IMR-90 (cell line): ENCODE results near the gene NUDT3.

ENCODE experiments used
- BHLHE40 ChIP-seq: fragments of 150-350 bp; IDR thresholded peaks from 2 replicates; pipeline ENCODE4 v1.6.1; 2016; ENCODE audit warnings: mild to moderate bottlenecking, low read depth, low read length
- CEBPB ChIP-seq: IDR thresholded peaks from 2 replicates; pipeline ENCODE4 v1.6.1; 2012; ENCODE audit warnings: low read depth, low read length, improper control_type of control experiment
- CHD1 ChIP-seq: IDR thresholded peaks from 2 replicates; pipeline ENCODE4 v1.6.1; 2012; ENCODE audit warnings: low read depth, low read length, improper control_type of control experiment
- ELK1 ChIP-seq: fragments of 150-350 bp; IDR thresholded peaks from 2 replicates; pipeline ENCODE4 v1.6.1; 2016; ENCODE audit warnings: low read depth, mild to moderate bottlenecking, low read length, moderate library complexity, borderline replicate concordance
- FOS ChIP-seq: fragments of 150-350 bp; IDR thresholded peaks from 2 replicates; pipeline ENCODE4 v1.6.1; 2016; ENCODE audit warnings: low read depth, low read length
- MAFK ChIP-seq: IDR thresholded peaks from 2 replicates; pipeline ENCODE4 v1.6.1; 2012; ENCODE audit warnings: low read depth, low read length, improper control_type of control experiment
- MXI1 ChIP-seq: IDR thresholded peaks from 2 replicates; pipeline ENCODE4 v1.6.1; 2012; ENCODE audit warnings: low read depth, mild to moderate bottlenecking, low read length, moderate library complexity, borderline replicate concordance
- NFE2L2 ChIP-seq: fragments of 150-350 bp; IDR thresholded peaks from 2 replicates; pipeline ENCODE4 v1.6.1; 2016; ENCODE audit warnings: low read depth, mild to moderate bottlenecking, low read length
- POLR2A ChIP-seq: IDR thresholded peaks from 2 replicates; pipeline ENCODE4 v1.6.1; 2012; ENCODE audit warnings: mild to moderate bottlenecking, low read depth, low read length
- RAD21 ChIP-seq: IDR thresholded peaks from 2 replicates; pipeline ENCODE4 v1.6.1; 2012; ENCODE audit warnings: low read length, improper control_type of control experiment
- RCOR1 ChIP-seq: IDR thresholded peaks from 2 replicates; pipeline ENCODE4 v1.6.1; 2012; ENCODE audit warnings: mild to moderate bottlenecking, low read length, improper control_type of control experiment; ENCODE audit not compliant: insufficient replicate concordance
- RFX5 ChIP-seq: IDR thresholded peaks from 2 replicates; pipeline ENCODE4 v1.8.0; 2012; ENCODE audit warnings: low read depth, mild to moderate bottlenecking, low read length, moderate library complexity
- SMC3 ChIP-seq: fragments of 150-350 bp; IDR thresholded peaks from 2 replicates; pipeline ENCODE4 v1.6.1; 2016; ENCODE audit warnings: low read depth, mild to moderate bottlenecking, antibody characterized with exemption, low read length, moderate library complexity
- TF ChIP-seq, protein P1 (sequence below): conservative IDR thresholded peaks from 2 replicates; pipeline ENCODE4 v1.5.1; 2012; ENCODE audit warnings: mild to moderate bottlenecking, low read depth, low read length, improper control_type of control experiment

DNA sequence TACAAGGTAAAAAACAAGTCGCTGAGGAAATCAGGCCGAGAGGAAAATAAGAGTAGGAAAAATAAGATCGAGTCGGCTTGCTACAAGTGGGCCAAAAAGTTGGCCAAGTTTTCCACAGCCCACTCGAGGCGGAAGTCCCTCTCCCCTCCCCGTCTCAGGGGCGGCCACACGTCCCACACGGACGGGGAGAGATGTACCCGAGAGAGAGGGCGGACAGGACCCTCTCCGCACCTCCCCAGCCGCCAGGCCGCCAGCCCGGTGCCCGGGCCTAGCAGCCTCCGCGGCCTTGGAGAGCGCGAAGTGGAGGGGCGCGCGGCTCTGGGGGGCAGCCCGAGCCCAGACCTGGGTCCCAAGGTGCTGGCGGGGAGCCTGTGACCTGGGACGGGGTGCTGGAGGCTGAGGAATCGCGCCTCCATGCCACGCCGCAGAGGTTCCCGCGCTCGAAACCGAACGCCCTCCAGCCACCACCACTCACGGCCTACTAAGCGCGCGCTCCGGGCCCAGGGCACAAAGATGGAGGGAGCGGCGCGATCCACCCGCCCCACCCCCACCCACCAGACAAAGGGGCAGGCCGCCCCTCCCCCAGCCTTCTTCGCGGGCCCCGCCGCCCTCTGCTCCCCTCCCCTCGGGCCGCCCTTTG is 157.7 kb downstream of the NUDT3 start:
- TF ChIP-seq, protein P1, sequence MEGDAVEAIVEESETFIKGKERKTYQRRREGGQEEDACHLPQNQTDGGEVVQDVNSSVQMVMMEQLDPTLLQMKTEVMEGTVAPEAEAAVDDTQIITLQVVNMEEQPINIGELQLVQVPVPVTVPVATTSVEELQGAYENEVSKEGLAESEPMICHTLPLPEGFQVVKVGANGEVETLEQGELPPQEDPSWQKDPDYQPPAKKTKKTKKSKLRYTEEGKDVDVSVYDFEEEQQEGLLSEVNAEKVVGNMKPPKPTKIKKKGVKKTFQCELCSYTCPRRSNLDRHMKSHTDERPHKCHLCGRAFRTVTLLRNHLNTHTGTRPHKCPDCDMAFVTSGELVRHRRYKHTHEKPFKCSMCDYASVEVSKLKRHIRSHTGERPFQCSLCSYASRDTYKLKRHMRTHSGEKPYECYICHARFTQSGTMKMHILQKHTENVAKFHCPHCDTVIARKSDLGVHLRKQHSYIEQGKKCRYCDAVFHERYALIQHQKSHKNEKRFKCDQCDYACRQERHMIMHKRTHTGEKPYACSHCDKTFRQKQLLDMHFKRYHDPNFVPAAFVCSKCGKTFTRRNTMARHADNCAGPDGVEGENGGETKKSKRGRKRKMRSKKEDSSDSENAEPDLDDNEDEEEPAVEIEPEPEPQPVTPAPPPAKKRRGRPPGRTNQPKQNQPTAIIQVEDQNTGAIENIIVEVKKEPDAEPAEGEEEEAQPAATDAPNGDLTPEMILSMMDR, result no peak
- TF ChIP-seq MAFK, result no peak
- TF ChIP-seq ELK1, result no peak
- no peak for TF ChIP-seq POLR2A
- TF ChIP-seq RFX5, result no peak
- no peak for TF ChIP-seq CEBPB
- TF ChIP-seq RAD21, result no peak
- TF ChIP-seq CHD1, result no peak
- TF ChIP-seq RCOR1, result no peak
- no peak for TF ChIP-seq BHLHE40
- no peak for TF ChIP-seq NFE2L2
- no peak for TF ChIP-seq MXI1
- TF ChIP-seq SMC3, result no peak
- no peak for TF ChIP-seq FOS
